CD4-positive, alpha-beta T cell treated with Interleukin-6 for 4 hours (primary cell): ENCODE data around the gene TCF21.
A peak's percentile ranks its signal among the peaks of the same experiment; 100 is the strongest.
"Not testable (repeated sequence)": the region's sequence is repeated elsewhere in the genome, so short reads cannot be mapped to it uniquely, and the experiment has no call there.

ENCODE experiments used
- DNase-seq: peaks from one replicate; pipeline ENCODE4 v3.0.0-alpha.2; 2020; ENCODE audit warnings: mixed read lengths

Gene TCF21

GRCh38 chr6:133890711-133891148 is 1.8 kb downstream of the TCF21 start:
- no peak for DNase-seq

- no peak for DNase-seq
Measured at GRCh38 chr6:133891149-133891926, 2.4 kb downstream of the TCF21 start.

- no peak for DNase-seq
Measured at GRCh38 chr6:133891927-133892812, 3.3 kb downstream of the TCF21 start.

- DNase-seq, result no peak
Measured at GRCh38 chr6:133892813-133893691, 4.1 kb downstream of the TCF21 start.

- DNase-seq, result no peak
Measured at GRCh38 chr6:133893946-133894345, 5.0 kb downstream of the TCF21 start.

- DNase-seq, result no peak
Measured at GRCh38 chr6:133894369-133894768, 5.5 kb downstream of the TCF21 start.

- no peak for DNase-seq
Measured at GRCh38 chr6:133894795-133895358, 6.0 kb downstream of the TCF21 start.

- no peak for DNase-seq
Measured at GRCh38 chr6:133895573-133896343, 6.8 kb downstream of the TCF21 start.

- no peak for DNase-seq
Measured at GRCh38 chr6:133896344-133896721, 7.4 kb downstream of the TCF21 start.

- DNase-seq, result no peak
Measured at GRCh38 chr6:133898263-133898662, 9.3 kb downstream of the TCF21 start.

GRCh38 chr6:133899556-133899955 is 10.6 kb downstream of the TCF21 start:
- DNase-seq, result no peak

GRCh38 chr6:133903855-133904254 is 14.9 kb downstream of the TCF21 start:
- no peak for DNase-seq

- DNase-seq, result no peak
Measured at GRCh38 chr6:133906050-133906449, 17.1 kb downstream of the TCF21 start.

GRCh38 chr6:133916650-133917151 is 27.8 kb downstream of the TCF21 start:
- DNase-seq, result peak; percentile 77

- DNase-seq, result no peak
Measured at GRCh38 chr6:133917781-133918180, 28.9 kb downstream of the TCF21 start.

- no peak for DNase-seq
Measured at GRCh38 chr6:133918208-133918930, 29.5 kb downstream of the TCF21 start.

- no peak for DNase-seq
Measured at GRCh38 chr6:133919362-133919761, 30.4 kb downstream of the TCF21 start.

- DNase-seq, result peak; percentile 69
Measured at GRCh38 chr6:133921249-133921859, 32.4 kb downstream of the TCF21 start.

- DNase-seq, result peak; percentile 69
Measured at GRCh38 chr6:133923938-133924593, 35.2 kb downstream of the TCF21 start.

- DNase-seq, result not testable (repeated sequence)
Measured at GRCh38 chr6:133931221-133931620, 42.3 kb downstream of the TCF21 start.
